Activated CD8-positive, alpha-beta memory T cell treated with anti-CD3 and anti-CD28 coated beads, Interleukin-2, amount 50 U/mL, for 24 hours (primary cell): ENCODE results near the gene OR11H1.
"Not testable (repeated sequence)": the region's sequence is repeated elsewhere in the genome, so short reads cannot be mapped to it uniquely, and the experiment has no call there.

Experiments
- DNase-seq: peaks from one replicate; pipeline ENCODE4 v3.0.0-alpha.2; 2020; ENCODE audit errors: extremely low read depth

Gene OR11H1

GRCh38 chr22:15527892-15528291, at the start of gene OR11H1:
Gene OR11H1 (plus strand): TSS chr22:15528192. CDS start chr22:15528192, 0 bp downstream.
- DNase-seq, result not testable (repeated sequence)

GRCh38 chr22:15509967-15510366, 18.0 kb upstream of the OR11H1 start:
- DNase-seq, result not testable (repeated sequence)

GRCh38 chr22:15515896-15516295, 12.1 kb upstream of the OR11H1 start:
- DNase-seq, result not testable (repeated sequence)

GRCh38 chr22:15553767-15554166, 25.8 kb downstream of the OR11H1 start:
- DNase-seq, result not testable (repeated sequence)

- not testable (repeated sequence) for DNase-seq
These were observed 35.5 kb downstream of the OR11H1 start for GRCh38 chr22:15563461-15563860.

- not testable (repeated sequence) for DNase-seq
These were observed 37.1 kb downstream of the OR11H1 start for GRCh38 chr22:15565063-15565462.
